ENCODE measurements around the gene LY6G5C.

- TF ChIP-seq EZH2phosphoT487 (IDR thresholded peaks at IDR 0.05; ENCODE audit: low read length) = no peak
- TF ChIP-seq CTCF (IDR thresholded peaks at IDR 0.05; ENCODE audit: low read length) = no peak
These were observed 7.2 kb upstream of the LY6G5C start for GRCh38 chr6:31687860-31688693.
